Fibroblast of lung (primary cell): ENCODE results near the gene TRIM38. TPM values are rescaled to one million over a fixed set of nuclear protein-coding genes. Genes with fewer than 3 reads are reported as not detected.
A peak's percentile ranks its signal among the peaks of the same experiment; 100 is the strongest.

Source experiments
- DNase-seq, 2 donors: peaks; one replicate each; pipeline versions ENCODE4 v3.0.0 to v3.0.0-alpha.2; 2010; ENCODE audit warnings: low read depth in 2 of 2
- H2AFZ ChIP-seq: 2 replicates; pipeline ENCODE4 v1.5.1; 2012; ENCODE audit warnings: low read length, control low read depth, inconsistent platforms
- H3K27ac ChIP-seq: 2 replicates; pipeline ENCODE4 v1.5.1; 2011; ENCODE audit warnings: low read length, control low read depth; ENCODE audit not compliant: insufficient read depth
- H3K27me3 ChIP-seq: 2 replicates; pipeline ENCODE4 v1.5.1; 2011; ENCODE audit warnings: mild to moderate bottlenecking, low read length; ENCODE audit not compliant: control insufficient read depth, insufficient read depth
- H3K36me3 ChIP-seq: 2 replicates; pipeline ENCODE4 v1.5.1; 2011; ENCODE audit warnings: low read length; ENCODE audit not compliant: control insufficient read depth, insufficient read depth
- H3K4me1 ChIP-seq: 2 replicates; pipeline ENCODE4 v1.5.1; 2011; ENCODE audit warnings: low read length; ENCODE audit not compliant: control insufficient read depth, insufficient read depth; ENCODE audit errors: extremely low read depth
- H3K4me2 ChIP-seq: 2 replicates; pipeline ENCODE4 v1.5.1; 2011; ENCODE audit warnings: low read length, control low read depth; ENCODE audit not compliant: insufficient read depth; ENCODE audit errors: extremely low read depth
- H3K4me3 ChIP-seq, 4 experiments: fragments of 200-600 bp in 1 of 4; sonication (generic) in 1 of 4; replicated peaks in 1 of 4; 2 replicates each; pipeline ENCODE4 v1.5.1; 2011 to 2016; ENCODE audit warnings: low read length in 4 of 4, low read depth in 3 of 4, mild to moderate bottlenecking in 3 of 4, control low read depth in 2 of 4, inconsistent platforms in 1 of 4, mixed read lengths in 1 of 4; ENCODE audit not compliant: insufficient read depth in 1 of 4; ENCODE audit errors: control extremely low read depth in 1 of 4
- H3K79me2 ChIP-seq: 2 replicates; pipeline ENCODE4 v1.5.1; 2012; ENCODE audit warnings: mild to moderate bottlenecking, low read length, inconsistent platforms; ENCODE audit not compliant: control insufficient read depth, insufficient read depth
- H3K9ac ChIP-seq: 2 replicates; pipeline ENCODE4 v1.5.1; 2011; ENCODE audit warnings: mild to moderate bottlenecking, low read length, control low read depth; ENCODE audit not compliant: insufficient read depth
- H3K9me3 ChIP-seq: 2 replicates; pipeline ENCODE4 v1.5.1; 2012; ENCODE audit warnings: low read depth, low read length; ENCODE audit not compliant: control insufficient read depth, insufficient read depth
- H4K20me1 ChIP-seq: 2 replicates; pipeline ENCODE4 v1.5.1; 2011; ENCODE audit warnings: low read length; ENCODE audit not compliant: control insufficient read depth, insufficient read depth; ENCODE audit errors: extremely low read depth
- CTCF ChIP-seq, 2 donors: IDR thresholded peaks in 1 of 2; conservative IDR thresholded peaks in 1 of 2; 1 replicate in 1 of 2; 2 replicates in 1 of 2; pipeline ENCODE4 v1.5.1; 2011 to 2012; ENCODE audit warnings: low read length in 2 of 2, control low read depth in 1 of 2, inconsistent platforms in 1 of 2, low read depth in 1 of 2, mild to moderate bottlenecking in 1 of 2
- EZH2 ChIP-seq: IDR thresholded peaks from 2 replicates; pipeline ENCODE4 v1.5.1; 2012; ENCODE audit warnings: low read length, control low read depth, mild to moderate bottlenecking; ENCODE audit errors: missing control alignments
- polyA plus RNA-seq, 2 donors: library from polyadenylated mRNA; depleted of rRNA in 1 of 2; stranded (reverse) in 1 of 2; unstranded in 1 of 2; fragments of >200 nt; gene quantifications; 2 replicates each; pipeline ENCODE4 v1.2.1, GENCODE V29; 2011 to 2012; ENCODE audit warnings: missing spikeins in 1 of 2
- total RNA-seq: library from RNA; depleted of rRNA; stranded (reverse); fragments of >200 nt; gene quantifications from 2 replicates; pipeline ENCODE4 v1.2.1, GENCODE V29; 2014

TRIM38 gene
- total and polyA plus RNA-seq, 2 donors (not counting 1 experiment from before 2014, with no cell fraction given), result 7.6 to 14.5 TPM

DNA sequence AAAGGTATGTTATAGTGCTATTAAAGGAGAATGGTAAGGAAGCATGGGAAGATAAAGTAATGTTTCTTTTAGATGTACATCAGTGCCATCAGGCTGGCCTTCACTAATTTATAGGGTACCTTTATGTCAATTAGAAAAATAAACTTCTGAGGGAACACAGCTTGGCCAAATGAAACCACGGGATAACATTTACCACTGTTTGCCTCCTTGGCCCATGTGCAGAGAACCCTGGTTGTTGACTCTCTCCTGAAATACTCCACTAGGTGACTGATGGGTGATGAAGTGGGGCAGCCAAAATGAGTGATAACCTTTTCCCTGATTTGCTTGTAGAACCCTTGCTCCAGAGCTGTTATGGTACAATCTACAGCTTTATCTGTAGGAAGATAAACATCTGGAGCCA is 9.5 kb downstream of the TRIM38 start:
- Histone ChIP-seq H3K27me3 (no peaks in the 10 kb centered on the region), H3K9me3 (no peaks in the 10 kb centered on the region), H2AFZ (no peak overlapping the region), H3K4me1 (peaks cover 12% of the 10 kb centered on the region), H3K4me2 (no peak overlapping the region), H3K27ac (peak overlapping the region; percentile 67), H3K4me3 (no peak overlapping the region), H4K20me1 (no peaks in the 10 kb centered on the region), H3K9ac (no peak overlapping the region), H3K79me2 (peaks cover under 1% of the 10 kb centered on the region), H3K36me3 (peaks cover 18% of the 10 kb centered on the region)
- DNase-seq, result no peak
- TF ChIP-seq CTCF (conservative IDR thresholded peaks at IDR 0.05 in 1 of 2, IDR thresholded peaks at IDR 0.05 in 1 of 2; ENCODE audit: low read depth in 1 of 2, low read length in 2 of 2) (no peak), EZH2 (no peak)

GRCh38 chr6:25972902-25973301 is 10.3 kb downstream of the TRIM38 start:
- Histone ChIP-seq H3K4me2 (no peak overlapping the region), H3K4me1 (peaks cover 12% of the 10 kb centered on the region), H2AFZ (no peak overlapping the region), H3K27ac (no peak overlapping the region), H3K9ac (no peak overlapping the region), H3K79me2 (no peaks in the 10 kb centered on the region), H3K9me3 (no peaks in the 10 kb centered on the region), H3K4me3 (no peak overlapping the region), H3K27me3 (no peaks in the 10 kb centered on the region), H3K36me3 (peaks cover 18% of the 10 kb centered on the region), H4K20me1 (no peaks in the 10 kb centered on the region)
- no peak for TF ChIP-seq CTCF (conservative IDR thresholded peaks at IDR 0.05 in 1 of 2, IDR thresholded peaks at IDR 0.05 in 1 of 2; ENCODE audit: low read depth in 1 of 2, low read length in 2 of 2)
- TF ChIP-seq EZH2, result no peak
- DNase-seq, result no peak

DNA sequence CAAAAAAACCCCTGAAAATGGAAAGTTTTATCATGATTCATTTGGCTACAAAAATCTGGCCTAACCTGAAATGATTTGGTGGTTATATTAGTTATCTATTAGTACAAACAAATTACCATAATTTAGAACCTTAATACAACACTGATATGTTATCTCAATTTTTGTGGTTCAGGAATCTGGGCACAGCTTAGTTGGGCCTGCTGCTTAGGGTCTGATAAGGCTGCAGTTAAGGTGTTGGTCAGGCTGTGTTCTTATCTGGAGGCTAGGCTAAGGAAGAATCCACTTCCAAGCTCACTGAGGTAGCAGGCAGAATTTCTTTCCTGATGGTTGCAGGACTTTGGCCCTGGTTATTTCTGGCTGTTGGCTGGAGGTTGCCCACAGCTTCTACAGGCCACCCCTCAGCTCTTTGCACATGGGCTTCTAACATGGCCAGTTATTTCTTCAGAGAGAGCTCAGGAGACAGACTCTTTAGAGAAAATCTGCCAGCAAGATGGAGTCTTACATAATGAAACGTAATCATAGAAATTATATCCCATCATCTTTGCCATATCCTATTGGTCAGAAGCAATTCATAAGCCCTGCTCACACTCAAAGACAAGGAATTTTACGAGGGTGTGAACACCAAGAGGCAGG is 11.4 kb downstream of the TRIM38 start:
- peaks cover 18% of the 10 kb centered on the region for H3K36me3 ChIP-seq
- H3K27me3 ChIP-seq, result no peaks in the 10 kb centered on the region
- DNase-seq, result peak in 1 of 2 donors; percentile 25
- no peak overlapping the region for H3K4me2 ChIP-seq
- H3K4me3 ChIP-seq, result no peak overlapping the region
- H3K79me2 ChIP-seq, result no peaks in the 10 kb centered on the region
- H2AFZ ChIP-seq, result no peak overlapping the region
- H3K4me1 ChIP-seq, result peaks cover 12% of the 10 kb centered on the region
- no peaks in the 10 kb centered on the region for H4K20me1 ChIP-seq
- H3K9ac ChIP-seq, result no peak overlapping the region
- TF ChIP-seq CTCF (conservative IDR thresholded peaks at IDR 0.05 in 1 of 2, IDR thresholded peaks at IDR 0.05 in 1 of 2; ENCODE audit: low read depth in 1 of 2, low read length in 2 of 2) (no peak), EZH2 (no peak)
- no peak overlapping the region for H3K27ac ChIP-seq
- no peaks in the 10 kb centered on the region for H3K9me3 ChIP-seq
